ENCODE data around the gene PRR20G. TPM values are rescaled to one million over a fixed set of nuclear protein-coding genes. Genes with fewer than 3 reads are reported as not detected.

Gene PRR20G
- total RNA-seq = not detected

DNA sequence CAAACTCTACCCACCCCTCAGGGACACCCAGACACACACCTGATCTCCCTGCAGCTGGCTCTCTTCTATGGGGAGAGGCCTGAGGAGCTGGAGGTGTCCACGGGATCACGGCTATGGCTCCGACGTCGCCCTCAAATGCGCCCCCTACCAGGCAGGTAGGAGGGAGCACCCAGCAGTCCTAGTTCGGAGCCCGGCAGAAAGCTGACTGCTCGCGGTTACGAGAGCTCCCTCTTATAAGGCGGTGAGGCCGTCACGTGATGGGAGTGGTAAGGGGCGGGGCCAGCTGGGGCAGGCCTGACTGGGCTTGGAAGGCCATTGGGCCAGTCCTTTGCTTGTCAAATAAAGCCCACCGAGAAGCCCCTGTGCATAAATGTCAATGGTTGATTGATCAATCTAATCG lies at the start of gene PRR20G:
Gene PRR20G (minus strand): TSS at position 207 of the 400 bp plus-strand sequence. CDS start 681 bp downstream, outside the sequence.
- peaks cover 0 to 4% (median 0%) of the 10 kb centered on the region in 3 donors for H3K27me3 ChIP-seq (ENCODE audit: control insufficient read depth in 3 of 3, insufficient read depth in 3 of 3, low read length in 3 of 3)
- H3K4me3 ChIP-seq (ENCODE audit: low read length in 3 of 3) = no peak within 1 kb of the TSS
- H3K9me3 ChIP-seq (ENCODE audit: control insufficient read depth in 3 of 3, low read length in 3 of 3) = peaks cover 0 to under 1% (median 0%) of the 10 kb centered on the region in 3 donors
- H3K4me1 ChIP-seq (ENCODE audit: control insufficient read depth in 3 of 3, insufficient read depth in 3 of 3, low read length in 3 of 3) = no peaks in the 10 kb centered on the region
- H3K27ac ChIP-seq (ENCODE audit: low read depth, low read length) = no peak within 1 kb of the TSS
- no peak within 1 kb of the TSS for H3K9ac ChIP-seq (ENCODE audit: low read depth in 1 of 3, low read length in 3 of 3)
- no peaks in the 10 kb centered on the region for H3K36me3 ChIP-seq (ENCODE audit: control insufficient read depth in 3 of 3, insufficient read depth in 3 of 3, low read length in 3 of 3)

DNA sequence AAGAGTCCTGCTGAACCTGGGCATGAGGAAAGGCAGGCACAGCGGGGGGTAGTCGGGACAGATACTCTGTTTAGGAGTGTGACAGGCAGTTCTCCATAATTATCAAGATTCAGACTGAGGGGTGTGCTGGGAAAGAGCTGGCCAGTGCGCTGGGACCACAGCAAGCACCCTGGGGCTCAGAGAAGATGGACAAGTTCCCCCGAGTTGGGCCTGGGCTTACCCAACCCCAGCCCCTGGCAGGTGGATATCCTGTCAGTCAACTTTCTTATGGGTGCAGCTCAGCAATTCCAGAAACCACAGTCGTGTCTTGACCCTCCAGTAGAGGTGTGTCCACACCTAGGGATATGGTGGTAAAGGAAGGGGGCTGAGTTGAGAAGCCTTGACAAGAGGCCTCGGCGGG lies 49.2 kb upstream of the PRR20G start:
- Histone ChIP-seq H3K27me3 (ENCODE audit: control insufficient read depth in 3 of 3, insufficient read depth in 3 of 3, low read length in 3 of 3) (peaks cover 39 to 47% (median 43%) of the 10 kb centered on the region in 3 donors), H3K4me3 (ENCODE audit: low read length in 3 of 3) (no peak overlapping the region), H3K4me1 (ENCODE audit: control insufficient read depth in 3 of 3, insufficient read depth in 3 of 3, low read length in 3 of 3) (no peaks in the 10 kb centered on the region), H3K9ac (ENCODE audit: low read depth in 1 of 3, low read length in 3 of 3) (no peak overlapping the region), H3K9me3 (ENCODE audit: control insufficient read depth in 3 of 3, low read length in 3 of 3) (peaks cover 0 to 10% (median 1%) of the 10 kb centered on the region in 3 donors), H3K27ac (ENCODE audit: low read depth, low read length) (no peak overlapping the region), H3K36me3 (ENCODE audit: control insufficient read depth in 3 of 3, insufficient read depth in 3 of 3, low read length in 3 of 3) (no peaks in the 10 kb centered on the region)

DNA sequence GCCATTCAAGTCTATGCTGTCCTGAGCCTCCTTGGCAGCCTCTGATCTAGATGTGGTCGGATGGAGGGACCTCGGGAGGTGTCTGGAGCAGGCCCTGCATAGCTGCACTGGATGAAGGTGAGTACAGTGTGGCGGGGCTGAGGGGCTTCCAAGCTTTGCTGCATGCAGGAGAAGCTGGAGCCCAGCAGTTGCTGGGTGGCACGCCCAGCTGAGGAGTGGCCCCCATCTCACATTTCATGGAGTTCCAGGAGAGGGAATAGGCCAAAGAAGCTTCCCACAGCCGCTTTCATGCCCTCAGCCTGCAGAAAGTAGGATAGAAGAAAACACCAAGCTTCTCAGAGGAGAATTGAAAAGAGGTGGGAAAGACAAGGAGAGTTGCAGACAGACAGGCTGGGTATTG lies 48.3 kb upstream of the PRR20G start:
- Histone ChIP-seq H3K4me3 (ENCODE audit: low read length in 3 of 3) (no peak overlapping the region), H3K27ac (ENCODE audit: low read depth, low read length) (no peak overlapping the region), H3K9ac (ENCODE audit: low read depth in 1 of 3, low read length in 3 of 3) (no peak overlapping the region), H3K27me3 (ENCODE audit: control insufficient read depth in 3 of 3, insufficient read depth in 3 of 3, low read length in 3 of 3) (peaks cover 36 to 44% (median 43%) of the 10 kb centered on the region in 3 donors), H3K9me3 (ENCODE audit: control insufficient read depth in 3 of 3, low read length in 3 of 3) (peaks cover 0 to 10% (median 1%) of the 10 kb centered on the region in 3 donors), H3K36me3 (ENCODE audit: control insufficient read depth in 3 of 3, insufficient read depth in 3 of 3, low read length in 3 of 3) (no peaks in the 10 kb centered on the region), H3K4me1 (ENCODE audit: control insufficient read depth in 3 of 3, insufficient read depth in 3 of 3, low read length in 3 of 3) (no peaks in the 10 kb centered on the region)

DNA sequence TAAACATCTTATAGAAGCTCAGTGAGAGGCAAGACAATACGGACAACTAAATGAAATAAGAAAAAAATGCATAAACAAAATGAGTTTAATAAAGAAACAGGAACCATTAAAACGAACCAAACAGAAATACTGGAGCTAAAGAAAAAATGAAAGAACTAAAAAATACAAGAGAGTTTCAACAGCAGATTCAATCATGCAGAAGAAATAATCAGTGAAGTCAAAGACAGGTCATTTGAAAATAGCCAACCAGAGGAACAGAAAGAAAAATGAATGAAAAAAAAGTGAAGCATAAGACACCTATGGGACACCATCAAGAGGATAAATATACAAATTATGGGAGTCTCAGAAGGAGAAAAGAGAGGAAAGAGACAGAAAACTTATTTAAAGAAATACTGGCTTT lies 42.5 kb upstream of the PRR20G start:
- Histone ChIP-seq H3K4me3 (ENCODE audit: low read length in 3 of 3) (no peak overlapping the region), H3K27ac (ENCODE audit: low read depth, low read length) (no peak overlapping the region), H3K27me3 (ENCODE audit: control insufficient read depth in 3 of 3, insufficient read depth in 3 of 3, low read length in 3 of 3) (peaks cover 0 to 4% (median 2%) of the 10 kb centered on the region in 3 donors), H3K9ac (ENCODE audit: low read depth in 1 of 3, low read length in 3 of 3) (no peak overlapping the region), H3K4me1 (ENCODE audit: control insufficient read depth in 3 of 3, insufficient read depth in 3 of 3, low read length in 3 of 3) (peaks cover 0 to 2% (median 0%) of the 10 kb centered on the region in 3 donors), H3K9me3 (ENCODE audit: control insufficient read depth in 3 of 3, low read length in 3 of 3) (peaks cover 0 to 17% (median 4%) of the 10 kb centered on the region in 3 donors), H3K36me3 (ENCODE audit: control insufficient read depth in 3 of 3, insufficient read depth in 3 of 3, low read length in 3 of 3) (no peaks in the 10 kb centered on the region)

DNA sequence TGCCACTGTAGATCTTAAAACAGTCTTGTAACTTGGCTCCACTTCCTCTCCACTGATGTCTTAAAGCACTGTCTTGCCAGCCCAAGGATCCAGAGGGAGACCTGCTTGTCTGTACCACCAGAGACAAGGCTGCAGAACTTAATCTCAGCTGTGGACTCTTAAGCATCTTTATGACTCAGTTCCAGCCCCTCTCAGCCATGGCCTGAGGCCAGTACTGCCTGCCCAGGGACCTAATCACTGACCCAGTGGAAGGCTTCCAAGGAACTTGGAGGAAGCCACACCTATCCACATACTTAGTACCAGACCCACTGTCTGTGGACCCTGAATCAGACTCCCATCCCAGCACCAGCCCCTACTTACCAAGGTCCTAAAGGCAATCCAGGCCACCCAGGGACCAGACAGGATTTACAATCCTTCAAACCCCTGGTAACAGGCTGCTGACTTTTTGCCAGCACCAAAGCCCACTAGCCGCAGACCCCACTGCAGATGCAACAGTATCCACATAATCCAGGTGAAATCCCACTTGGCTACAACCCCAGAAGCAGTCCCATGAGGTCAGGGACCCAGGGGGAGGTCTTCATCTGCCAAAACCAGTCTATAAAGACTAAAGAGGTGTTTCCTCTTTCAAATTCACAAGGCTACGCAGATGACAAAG lies 41.9 kb upstream of the PRR20G start:
- Histone ChIP-seq H3K27me3 (ENCODE audit: control insufficient read depth in 3 of 3, insufficient read depth in 3 of 3, low read length in 3 of 3) (peaks cover 0 to 4% (median 2%) of the 10 kb centered on the region in 3 donors), H3K27ac (ENCODE audit: low read depth, low read length) (no peak overlapping the region), H3K4me1 (ENCODE audit: control insufficient read depth in 3 of 3, insufficient read depth in 3 of 3, low read length in 3 of 3) (peaks cover 0 to 2% (median 0%) of the 10 kb centered on the region in 3 donors), H3K4me3 (ENCODE audit: low read length in 3 of 3) (no peak overlapping the region), H3K9me3 (ENCODE audit: control insufficient read depth in 3 of 3, low read length in 3 of 3) (peaks cover 0 to 12% (median 2%) of the 10 kb centered on the region in 3 donors), H3K9ac (ENCODE audit: low read depth in 1 of 3, low read length in 3 of 3) (no peak overlapping the region), H3K36me3 (ENCODE audit: control insufficient read depth in 3 of 3, insufficient read depth in 3 of 3, low read length in 3 of 3) (no peaks in the 10 kb centered on the region)

DNA sequence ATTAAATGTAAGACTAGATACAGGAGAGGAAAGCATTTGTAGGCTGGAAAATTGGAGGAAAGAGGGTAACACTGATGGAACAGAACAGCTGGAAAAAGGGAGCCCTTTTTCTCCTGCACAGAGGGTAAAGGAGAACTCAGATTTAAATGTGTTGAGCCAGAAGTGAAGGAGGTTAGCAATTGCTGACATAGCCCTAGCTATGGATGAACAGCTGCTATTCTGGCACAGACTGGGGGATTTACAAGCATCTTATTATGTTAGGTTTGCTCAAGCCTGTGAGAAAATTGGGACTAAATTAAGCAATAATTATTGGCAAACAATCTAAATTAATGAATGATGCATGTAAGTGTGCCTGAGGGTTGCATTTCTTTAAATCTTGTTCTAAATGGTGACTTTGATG lies 40.6 kb upstream of the PRR20G start:
- Histone ChIP-seq H3K4me3 (ENCODE audit: low read length in 3 of 3) (no peak overlapping the region), H3K9me3 (ENCODE audit: control insufficient read depth in 3 of 3, low read length in 3 of 3) (peaks cover 0 to 7% (median 2%) of the 10 kb centered on the region in 3 donors), H3K4me1 (ENCODE audit: control insufficient read depth in 3 of 3, insufficient read depth in 3 of 3, low read length in 3 of 3) (peaks cover 2 to 10% (median 7%) of the 10 kb centered on the region in 3 donors), H3K27ac (ENCODE audit: low read depth, low read length) (no peak overlapping the region), H3K36me3 (ENCODE audit: control insufficient read depth in 3 of 3, insufficient read depth in 3 of 3, low read length in 3 of 3) (no peaks in the 10 kb centered on the region), H3K9ac (ENCODE audit: low read depth in 1 of 3, low read length in 3 of 3) (no peak overlapping the region), H3K27me3 (ENCODE audit: control insufficient read depth in 3 of 3, insufficient read depth in 3 of 3, low read length in 3 of 3) (peaks cover 0 to 4% (median 2%) of the 10 kb centered on the region in 3 donors)

DNA sequence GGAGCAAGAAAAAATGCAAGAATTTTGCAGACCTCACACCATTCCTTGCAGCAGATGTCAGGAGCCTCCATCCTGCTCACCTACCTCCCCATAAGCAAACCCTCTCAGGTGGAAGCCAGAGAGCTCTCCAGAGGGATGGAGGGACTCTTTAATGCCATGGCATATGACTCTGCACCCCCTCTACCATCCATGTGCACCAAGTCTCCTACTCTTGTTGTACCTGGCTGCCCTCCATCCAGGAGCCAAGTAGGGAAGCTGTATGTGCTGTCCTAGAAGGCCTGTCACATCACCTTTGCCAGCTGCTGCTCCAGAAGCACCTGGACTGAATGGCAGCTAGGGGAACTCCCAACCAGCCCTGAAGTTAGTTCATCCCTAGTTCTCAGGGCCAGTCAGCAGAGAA lies 38.5 kb upstream of the PRR20G start:
- no peak overlapping the region for H3K4me3 ChIP-seq (ENCODE audit: low read length in 3 of 3)
- peaks cover 2 to 11% (median 7%) of the 10 kb centered on the region in 3 donors for H3K4me1 ChIP-seq (ENCODE audit: control insufficient read depth in 3 of 3, insufficient read depth in 3 of 3, low read length in 3 of 3)
- no peaks in the 10 kb centered on the region for H3K36me3 ChIP-seq (ENCODE audit: control insufficient read depth in 3 of 3, insufficient read depth in 3 of 3, low read length in 3 of 3)
- peaks cover 0 to 7% (median 2%) of the 10 kb centered on the region in 3 donors for H3K9me3 ChIP-seq (ENCODE audit: control insufficient read depth in 3 of 3, low read length in 3 of 3)
- H3K27ac ChIP-seq (ENCODE audit: low read depth, low read length) = no peak overlapping the region
- peaks cover 0 to 4% (median 2%) of the 10 kb centered on the region in 3 donors for H3K27me3 ChIP-seq (ENCODE audit: control insufficient read depth in 3 of 3, insufficient read depth in 3 of 3, low read length in 3 of 3)
- no peak overlapping the region for H3K9ac ChIP-seq (ENCODE audit: low read depth in 1 of 3, low read length in 3 of 3)

DNA sequence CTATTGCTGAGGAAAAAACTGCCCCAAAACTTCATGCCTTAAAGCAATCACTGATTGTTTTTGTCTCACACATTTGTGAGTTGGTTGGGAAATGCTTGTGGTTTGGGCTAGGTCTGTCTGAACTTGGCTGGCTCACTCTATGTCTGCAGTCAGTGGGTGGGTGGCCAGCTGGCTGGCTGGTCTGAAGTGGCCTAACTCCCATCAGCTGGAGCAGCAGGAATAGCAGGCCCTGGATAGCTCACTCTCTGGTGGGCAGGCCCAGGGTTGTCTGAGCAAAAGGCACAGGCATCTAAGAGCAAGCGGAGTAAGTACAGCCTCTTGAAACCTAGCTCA lies 37.7 kb upstream of the PRR20G start:
- Histone ChIP-seq H3K36me3 (ENCODE audit: control insufficient read depth in 3 of 3, insufficient read depth in 3 of 3, low read length in 3 of 3) (no peaks in the 10 kb centered on the region), H3K9ac (ENCODE audit: low read depth in 1 of 3, low read length in 3 of 3) (no peak overlapping the region), H3K4me1 (ENCODE audit: control insufficient read depth in 3 of 3, insufficient read depth in 3 of 3, low read length in 3 of 3) (peaks cover 2 to 11% (median 7%) of the 10 kb centered on the region in 3 donors), H3K4me3 (ENCODE audit: low read length in 3 of 3) (no peak overlapping the region), H3K27me3 (ENCODE audit: control insufficient read depth in 3 of 3, insufficient read depth in 3 of 3, low read length in 3 of 3) (peaks cover 0 to 11% (median 2%) of the 10 kb centered on the region in 3 donors), H3K9me3 (ENCODE audit: control insufficient read depth in 3 of 3, low read length in 3 of 3) (peaks cover 0 to 4% (median 2%) of the 10 kb centered on the region in 3 donors), H3K27ac (ENCODE audit: low read depth, low read length) (no peak overlapping the region)

DNA sequence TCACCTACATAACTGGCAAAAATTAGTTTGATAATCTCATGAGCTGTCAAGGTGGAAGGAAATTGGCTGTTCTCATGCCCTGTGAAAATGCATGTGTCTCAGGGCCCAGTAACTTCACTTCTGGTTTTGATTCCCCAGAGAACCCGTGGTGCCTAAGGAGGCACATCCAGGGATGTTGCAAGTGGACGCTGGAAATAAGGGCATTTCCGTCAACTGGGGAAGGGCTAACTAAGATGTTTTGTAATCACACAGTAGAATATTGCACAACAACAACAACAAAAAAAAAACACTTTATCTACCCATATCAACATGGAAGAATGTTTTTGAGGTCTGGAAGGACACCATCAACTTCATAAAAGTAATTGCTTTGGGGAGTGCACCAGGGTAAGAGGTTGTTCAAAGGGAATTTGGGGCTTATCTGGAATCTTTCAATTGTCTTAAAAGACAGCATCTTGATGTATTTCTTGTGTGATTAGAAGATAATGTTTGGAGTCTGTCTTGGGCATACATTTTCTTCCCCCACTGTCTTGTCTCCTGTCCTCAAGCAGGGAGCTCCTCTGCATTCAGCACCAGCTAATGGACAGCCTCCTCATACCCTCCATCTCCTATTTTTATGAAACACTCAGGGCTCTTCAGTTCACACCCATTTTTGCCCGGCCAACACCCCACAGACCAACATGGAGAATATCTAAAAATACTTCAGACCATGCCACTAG lies 37.2 kb upstream of the PRR20G start:
- Histone ChIP-seq H3K4me1 (ENCODE audit: control insufficient read depth in 3 of 3, insufficient read depth in 3 of 3, low read length in 3 of 3) (peaks cover 2 to 11% (median 7%) of the 10 kb centered on the region in 3 donors), H3K4me3 (ENCODE audit: low read length in 3 of 3) (no peak overlapping the region), H3K27me3 (ENCODE audit: control insufficient read depth in 3 of 3, insufficient read depth in 3 of 3, low read length in 3 of 3) (peaks cover 0 to 11% (median 2%) of the 10 kb centered on the region in 3 donors), H3K9ac (ENCODE audit: low read depth in 1 of 3, low read length in 3 of 3) (no peak overlapping the region), H3K27ac (ENCODE audit: low read depth, low read length) (no peak overlapping the region), H3K9me3 (ENCODE audit: control insufficient read depth in 3 of 3, low read length in 3 of 3) (peaks cover 0 to 3% (median 2%) of the 10 kb centered on the region in 3 donors), H3K36me3 (ENCODE audit: control insufficient read depth in 3 of 3, insufficient read depth in 3 of 3, low read length in 3 of 3) (no peaks in the 10 kb centered on the region)

DNA sequence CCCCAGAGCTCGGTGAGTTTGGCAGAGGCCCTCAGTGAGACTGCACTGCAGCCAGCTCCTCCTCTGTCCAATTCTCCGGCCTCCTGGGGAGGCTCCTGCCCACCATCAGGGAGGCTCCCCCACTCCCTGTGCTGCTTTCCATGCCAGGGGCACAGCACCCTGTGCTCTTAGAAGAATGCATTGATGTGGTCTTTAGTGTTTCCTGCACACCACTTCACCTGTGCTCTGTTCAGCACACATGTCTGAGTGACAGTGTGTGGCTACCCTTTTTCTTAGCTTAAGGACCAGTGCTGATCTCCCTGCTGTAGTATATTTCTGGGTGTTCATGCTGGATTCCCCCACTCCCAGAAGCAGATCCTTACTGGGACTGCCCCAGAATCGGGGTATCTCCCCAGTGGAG lies 36.2 kb upstream of the PRR20G start:
- H3K27ac ChIP-seq (ENCODE audit: low read depth, low read length) = no peak overlapping the region
- H3K4me3 ChIP-seq (ENCODE audit: low read length in 3 of 3) = no peak overlapping the region
- H3K9ac ChIP-seq (ENCODE audit: low read depth in 1 of 3, low read length in 3 of 3) = no peak overlapping the region
- no peaks in the 10 kb centered on the region for H3K36me3 ChIP-seq (ENCODE audit: control insufficient read depth in 3 of 3, insufficient read depth in 3 of 3, low read length in 3 of 3)
- no peaks in the 10 kb centered on the region for H3K9me3 ChIP-seq (ENCODE audit: control insufficient read depth in 3 of 3, low read length in 3 of 3)
- H3K27me3 ChIP-seq (ENCODE audit: control insufficient read depth in 3 of 3, insufficient read depth in 3 of 3, low read length in 3 of 3) = peaks cover 0 to 11% (median 2%) of the 10 kb centered on the region in 3 donors
- peaks cover 2 to 11% (median 7%) of the 10 kb centered on the region in 3 donors for H3K4me1 ChIP-seq (ENCODE audit: control insufficient read depth in 3 of 3, insufficient read depth in 3 of 3, low read length in 3 of 3)

Data from skeletal muscle tissue (tissue), 4 donors.